HEK293T (cell line): ENCODE measurements around the gene KDM2A.
"Not testable (repeated sequence)": the region's sequence is repeated elsewhere in the genome, so short reads cannot be mapped to it uniquely, and the experiment has no call there.

Source experiments
- BHLHE40 ChIP-seq: fragments of 450-650 bp; IDR thresholded peaks from 2 replicates; pipeline ENCODE4 v1.6.1; 2016; ENCODE audit warnings: mild to moderate bottlenecking, moderate library complexity, borderline replicate concordance
- ELF4 ChIP-seq: fragments of 450-650 bp; IDR thresholded peaks from 2 replicates; pipeline ENCODE4 v1.6.1; 2017; ENCODE audit warnings: antibody characterized with exemption
- FOXA1 ChIP-seq: fragments of 450-650 bp; IDR thresholded peaks from 2 replicates; pipeline ENCODE4 v1.6.1; 2016; ENCODE audit warnings: mild to moderate bottlenecking
- FOXK2 ChIP-seq: fragments of 450-650 bp; IDR thresholded peaks from 2 replicates; pipeline ENCODE4 v1.6.1; 2016; ENCODE audit warnings: mild to moderate bottlenecking
- FOXM1 ChIP-seq: fragments of 450-650 bp; IDR thresholded peaks from 2 replicates; pipeline ENCODE4 v1.6.1; 2017; ENCODE audit warnings: mild to moderate bottlenecking, borderline replicate concordance
- HDGF ChIP-seq: fragments of 450-650 bp; IDR thresholded peaks from 2 replicates; pipeline ENCODE4 v1.6.1; 2017; ENCODE audit warnings: antibody characterized with exemption, borderline replicate concordance
- L3MBTL2 ChIP-seq: fragments of 450-650 bp; conservative IDR thresholded peaks from 2 replicates; pipeline ENCODE4 v1.6.1; 2016; ENCODE audit warnings: mild to moderate bottlenecking
- LEF1 ChIP-seq: fragments of 450-650 bp; IDR thresholded peaks from 2 replicates; pipeline ENCODE4 v1.6.1; 2017; ENCODE audit warnings: mild to moderate bottlenecking, borderline replicate concordance
- SP1 ChIP-seq: fragments of 450-650 bp; IDR thresholded peaks from 2 replicates; pipeline ENCODE4 v1.6.1; 2017
- SUZ12 ChIP-seq: fragments of 450-650 bp; IDR thresholded peaks from 2 replicates; pipeline ENCODE4 v1.6.1; 2016; ENCODE audit warnings: mild to moderate bottlenecking
- TARDBP ChIP-seq: fragments of 450-650 bp; IDR thresholded peaks from 2 replicates; pipeline ENCODE4 v1.6.1; 2016

- TF ChIP-seq SP1, LEF1, BHLHE40, FOXK2, L3MBTL2, ELF4, TARDBP, FOXM1, SUZ12, FOXA1, HDGF: not testable (repeated sequence)
These were observed 79.7 kb downstream of the KDM2A start for GRCh38 chr11:67198781-67199180.
